ENCODE measurements around the gene WDPCP. TPM values are rescaled to one million over a fixed set of nuclear protein-coding genes. Genes with fewer than 3 reads are reported as not detected.

The WDPCP gene
- total RNA-seq, 3 donors from 2014 or later, result 5.3 to 15.4 (median 7.5) TPM

GRCh38 chr2:63270717-63271116 is 317.6 kb downstream of the WDPCP start:
- Histone ChIP-seq H3K4me1 (ENCODE audit: low read depth) (no peaks in the 10 kb centered on the region), H3K4me3 (no peak overlapping the region), H3K36me3 (ENCODE audit: low read depth) (no peaks in the 10 kb centered on the region), H3K9me3 (peaks cover 54% of the 10 kb centered on the region)
- ATAC-seq (no peak), DNase-seq (no peak)
- no peak for TF ChIP-seq CTCF (IDR thresholded peaks at IDR 0.05)
- intact Hi-C loops (cut with DNase I, micrococcal nuclease), result no loop called here

- H3K4me1 ChIP-seq (ENCODE audit: low read depth), result no peaks in the 10 kb centered on the region
- intact Hi-C loops (cut with DNase I, micrococcal nuclease), result no loop called here
Observed at GRCh38 chr2:63268946-63269345, 319.3 kb downstream of the WDPCP start.

GRCh38 chr2:63261137-63261621 is 327.1 kb downstream of the WDPCP start:
- Histone ChIP-seq H3K36me3 (ENCODE audit: low read depth) (no peaks in the 10 kb centered on the region), H3K9me3 (peaks cover 5% of the 10 kb centered on the region), H3K4me1 (ENCODE audit: low read depth) (no peaks in the 10 kb centered on the region), H3K4me3 (no peak overlapping the region)
- intact Hi-C loops (cut with DNase I, micrococcal nuclease), result no loop called here
- DNase-seq, result no peak
- TF ChIP-seq CTCF (IDR thresholded peaks at IDR 0.05), result no peak
- no peak for ATAC-seq

More at GRCh38 chr2:63268946-63269345, 319.3 kb downstream of the WDPCP start:
- no peak for TF ChIP-seq CTCF (IDR thresholded peaks at IDR 0.05)
- DNase-seq (no peak), ATAC-seq (no peak)
- Histone ChIP-seq H3K36me3 (ENCODE audit: low read depth) (no peaks in the 10 kb centered on the region), H3K9me3 (peaks cover 46% of the 10 kb centered on the region), H3K4me3 (no peak overlapping the region)

- H3K4me1 ChIP-seq (ENCODE audit: low read depth), result no peaks in the 10 kb centered on the region
- no peak for TF ChIP-seq CTCF (IDR thresholded peaks at IDR 0.05)
- DNase-seq (no peak), ATAC-seq (no peak)
- H3K4me3 ChIP-seq, result no peak overlapping the region
- H3K36me3 ChIP-seq (ENCODE audit: low read depth), result no peaks in the 10 kb centered on the region
- intact Hi-C loops (cut with DNase I, micrococcal nuclease), result no loop called here
- no peaks in the 10 kb centered on the region for H3K9me3 ChIP-seq
Observed at GRCh38 chr2:63257473-63257872, 330.8 kb downstream of the WDPCP start.

- intact Hi-C loops (cut with DNase I, micrococcal nuclease), result no loop called here
- Histone ChIP-seq H3K4me3 (no peak overlapping the region), H3K36me3 (ENCODE audit: low read depth) (no peaks in the 10 kb centered on the region), H3K4me1 (ENCODE audit: low read depth) (no peaks in the 10 kb centered on the region), H3K9me3 (no peaks in the 10 kb centered on the region)
- DNase-seq (no peak), ATAC-seq (no peak)
- TF ChIP-seq CTCF (IDR thresholded peaks at IDR 0.05), result no peak
Observed at GRCh38 chr2:63249161-63249560, 339.1 kb downstream of the WDPCP start.

GRCh38 chr2:63242747-63243146 is 345.5 kb downstream of the WDPCP start:
- no peak for ATAC-seq

More at GRCh38 chr2:63242747-63243146, 345.5 kb downstream of the WDPCP start:
- intact Hi-C loops (cut with DNase I, micrococcal nuclease), result no loop called here
- Histone ChIP-seq H3K4me3 (no peak overlapping the region), H3K36me3 (ENCODE audit: low read depth) (no peaks in the 10 kb centered on the region), H3K4me1 (ENCODE audit: low read depth) (no peaks in the 10 kb centered on the region), H3K9me3 (no peaks in the 10 kb centered on the region)
- no peak for DNase-seq
- no peak for TF ChIP-seq CTCF (IDR thresholded peaks at IDR 0.05)

Measured in mucosa of descending colon (tissue), 3 donors.